ENCODE results near the gene STAT3.
"Not testable (repeated sequence)": the region's sequence is repeated elsewhere in the genome, so short reads cannot be mapped to it uniquely, and the experiment has no call there.

STAT3 gene

GRCh38 chr17:42317967-42318366 lies 70.3 kb downstream of the STAT3 start:
- DNase-seq (ENCODE audit: low read depth in 2 of 2): not testable (repeated sequence)

GRCh38 chr17:42317266-42317845 lies 70.9 kb downstream of the STAT3 start:
- DNase-seq (ENCODE audit: low read depth in 2 of 2): no peak

- DNase-seq (ENCODE audit: low read depth in 2 of 2): no peak
These were observed 71.5 kb downstream of the STAT3 start for GRCh38 chr17:42316755-42317154.

GRCh38 chr17:42315402-42316156 lies 72.7 kb downstream of the STAT3 start:
- no peak for DNase-seq (ENCODE audit: low read depth in 2 of 2)

- no peak for DNase-seq (ENCODE audit: low read depth in 2 of 2)
These were observed 74.3 kb downstream of the STAT3 start for GRCh38 chr17:42313773-42314566.

- DNase-seq (ENCODE audit: low read depth in 2 of 2): no peak
These were observed 74.9 kb downstream of the STAT3 start for GRCh38 chr17:42313389-42313772.

- DNase-seq (ENCODE audit: low read depth in 2 of 2): peak; percentile 73
These were observed 75.7 kb downstream of the STAT3 start for GRCh38 chr17:42312285-42313130.

- no peak for DNase-seq (ENCODE audit: low read depth in 2 of 2)
These were observed 76.3 kb downstream of the STAT3 start for GRCh38 chr17:42312035-42312284.

GRCh38 chr17:42311240-42312034 lies 76.8 kb downstream of the STAT3 start:
- DNase-seq (ENCODE audit: low read depth in 2 of 2): no peak

GRCh38 chr17:42310787-42311215 lies 77.4 kb downstream of the STAT3 start:
- no peak for DNase-seq (ENCODE audit: low read depth in 2 of 2)

- no peak for DNase-seq (ENCODE audit: low read depth in 2 of 2)
These were observed 78.1 kb downstream of the STAT3 start for GRCh38 chr17:42309986-42310786.

- DNase-seq (ENCODE audit: low read depth in 2 of 2): no peak
These were observed 79.1 kb downstream of the STAT3 start for GRCh38 chr17:42309142-42309541.

- no peak for DNase-seq (ENCODE audit: low read depth in 2 of 2)
These were observed 79.8 kb downstream of the STAT3 start for GRCh38 chr17:42308446-42308845.

- no peak for DNase-seq (ENCODE audit: low read depth in 2 of 2)
These were observed 80.8 kb downstream of the STAT3 start for GRCh38 chr17:42307362-42307927.

GRCh38 chr17:42306385-42306667 lies 81.9 kb downstream of the STAT3 start:
- DNase-seq (ENCODE audit: low read depth in 2 of 2): no peak

- DNase-seq (ENCODE audit: low read depth in 2 of 2): no peak
These were observed 82.5 kb downstream of the STAT3 start for GRCh38 chr17:42305543-42306384.

- not testable (repeated sequence) for DNase-seq (ENCODE audit: low read depth in 2 of 2)
These were observed 83.3 kb downstream of the STAT3 start for GRCh38 chr17:42305031-42305330.

- no peak for DNase-seq (ENCODE audit: low read depth in 2 of 2)
These were observed 83.8 kb downstream of the STAT3 start for GRCh38 chr17:42304187-42305030.

- no peak for DNase-seq (ENCODE audit: low read depth in 2 of 2)
These were observed 84.5 kb downstream of the STAT3 start for GRCh38 chr17:42303694-42304093.
